ENCODE measurements around the gene INSC.

Gene INSC

DNA sequence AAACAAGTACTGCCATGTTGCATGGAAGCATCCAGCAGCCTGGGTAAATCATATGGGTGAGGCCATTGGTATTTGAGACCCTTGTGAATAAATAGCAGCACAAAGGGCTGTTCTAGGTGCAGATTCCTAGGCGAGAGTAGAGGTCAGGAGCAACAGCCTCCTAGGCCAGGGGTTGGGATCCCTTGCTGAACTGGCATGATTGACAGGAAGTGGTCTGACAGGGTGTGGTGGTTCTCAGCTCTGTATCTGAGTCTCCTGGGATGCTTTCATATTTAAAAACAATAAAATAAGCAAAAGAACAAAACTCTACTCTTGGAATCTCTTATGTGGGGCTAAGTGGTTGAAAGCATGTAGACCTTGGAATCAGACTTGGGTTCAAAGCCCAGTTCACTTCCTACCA is 35.8 kb downstream of the INSC start:
- peak; percentile 8 for DNase-seq

DNA sequence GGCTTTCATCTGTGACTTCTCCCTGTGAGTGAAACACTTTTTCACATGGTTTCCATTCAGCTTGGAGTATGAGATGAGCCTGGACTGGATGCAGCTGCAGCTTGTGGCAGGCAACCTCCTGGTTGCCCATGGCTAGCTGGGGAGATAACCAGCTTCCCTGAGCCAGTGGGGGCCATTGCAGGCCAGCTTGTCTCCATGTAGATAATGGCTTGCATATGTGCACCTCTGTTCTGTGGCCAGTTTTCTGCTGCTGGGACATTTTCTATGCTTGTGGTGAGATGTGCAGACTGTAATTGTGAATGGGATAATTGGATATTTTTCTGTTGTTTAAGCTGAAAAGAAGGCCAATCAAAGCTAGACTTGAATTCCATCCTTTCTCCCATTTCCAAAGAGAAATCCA is 38.5 kb downstream of the INSC start:
- DNase-seq, result no peak

DNA sequence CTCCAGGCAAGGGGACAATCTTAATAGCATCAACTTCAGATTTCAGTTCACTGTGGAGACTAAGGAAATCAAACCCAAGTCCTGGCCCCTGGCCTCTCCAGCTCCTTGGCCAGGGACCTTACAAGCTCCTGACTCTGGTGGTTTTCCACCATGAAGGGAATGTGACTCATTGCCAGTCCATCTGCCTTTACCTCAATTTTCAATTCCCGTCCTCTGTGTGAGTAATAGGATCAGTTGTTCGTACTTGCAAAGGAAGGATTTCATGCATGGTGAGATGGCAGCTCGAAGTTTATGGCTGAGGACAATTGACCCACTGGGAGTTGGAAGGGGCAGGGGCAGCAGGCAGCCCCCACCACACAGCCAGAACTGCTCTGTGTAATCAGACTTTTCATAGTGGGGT is 42.5 kb downstream of the INSC start:
- peak; percentile 54 for DNase-seq

DNA sequence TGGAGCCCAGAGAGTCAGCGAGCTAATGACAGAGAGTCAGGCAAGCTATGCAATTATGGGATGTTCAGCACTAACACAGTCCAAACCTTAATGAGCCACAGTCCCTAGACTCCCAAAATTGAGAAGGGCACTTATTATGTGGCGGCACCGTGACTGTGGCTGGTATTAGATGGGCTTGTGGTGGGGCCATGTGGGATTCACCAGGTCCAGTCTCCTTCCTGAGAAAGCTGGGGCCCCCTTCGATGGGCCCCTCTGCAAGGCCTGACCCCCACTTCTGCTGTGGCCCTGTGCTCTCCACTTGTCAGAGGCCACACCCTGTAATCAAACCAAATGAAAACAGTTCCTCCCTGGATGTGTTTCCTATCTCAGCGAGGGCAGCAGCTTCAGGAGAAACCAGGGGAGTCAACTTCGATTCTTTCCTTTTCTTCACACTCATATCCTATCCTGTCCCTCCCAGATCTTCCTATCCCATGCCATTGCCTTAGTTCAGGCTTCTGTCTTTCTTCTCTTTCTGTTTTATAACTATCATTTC is 42.9 kb downstream of the INSC start:
- DNase-seq, result no peak

DNA sequence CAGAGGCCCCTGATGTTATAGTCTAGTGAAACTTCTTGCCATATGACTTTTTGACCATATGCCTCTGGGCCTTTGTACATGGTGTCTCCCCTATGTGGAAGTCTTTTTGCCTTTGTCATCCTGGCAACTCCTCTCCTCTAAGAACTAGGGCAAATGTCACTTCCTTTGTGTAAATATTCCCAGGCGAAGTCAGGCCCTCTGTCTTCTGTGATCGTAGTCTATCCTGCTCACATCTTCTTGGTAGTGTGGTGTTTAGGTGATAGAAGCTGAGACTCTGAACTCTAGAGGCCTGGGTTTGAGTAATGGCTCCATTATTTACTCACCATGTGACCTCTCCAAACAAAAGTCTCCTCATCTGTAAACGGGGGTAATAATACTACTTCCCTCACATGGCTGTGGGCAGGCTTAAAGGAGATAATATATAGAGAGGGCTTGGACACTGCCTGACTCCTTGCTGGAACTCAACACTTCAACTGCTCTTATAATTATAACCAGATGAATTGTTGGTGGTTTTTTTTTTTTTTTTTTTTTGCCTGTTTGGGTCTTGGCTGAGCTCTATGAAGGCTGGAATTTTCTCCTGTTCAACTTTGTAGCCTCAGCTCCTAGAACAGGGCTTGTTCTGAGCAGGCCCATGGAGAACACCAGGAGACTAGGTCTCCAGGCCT is 43.8 kb downstream of the INSC start:
- peak; percentile 2 for DNase-seq

DNA sequence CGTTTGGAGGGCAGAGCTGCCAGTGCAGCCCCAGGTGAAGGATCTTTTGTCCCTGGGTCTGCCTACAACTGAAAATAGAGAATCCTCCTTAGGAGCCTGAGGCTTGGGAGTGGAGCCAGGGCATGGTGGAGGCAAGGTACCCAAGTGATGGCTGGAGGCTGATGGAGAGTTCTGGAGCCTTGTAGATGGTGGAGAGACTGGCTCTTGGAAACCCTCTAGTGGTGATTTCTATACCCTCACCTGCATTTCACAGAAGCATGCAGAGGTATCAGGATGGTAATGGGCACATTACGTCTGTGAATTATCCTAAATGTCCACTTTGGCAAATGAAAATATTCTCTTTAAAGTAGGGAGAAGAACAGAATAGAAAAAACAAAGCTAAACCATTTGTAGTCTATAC is 44.4 kb downstream of the INSC start:
- DNase-seq, result peak; percentile 62

DNA sequence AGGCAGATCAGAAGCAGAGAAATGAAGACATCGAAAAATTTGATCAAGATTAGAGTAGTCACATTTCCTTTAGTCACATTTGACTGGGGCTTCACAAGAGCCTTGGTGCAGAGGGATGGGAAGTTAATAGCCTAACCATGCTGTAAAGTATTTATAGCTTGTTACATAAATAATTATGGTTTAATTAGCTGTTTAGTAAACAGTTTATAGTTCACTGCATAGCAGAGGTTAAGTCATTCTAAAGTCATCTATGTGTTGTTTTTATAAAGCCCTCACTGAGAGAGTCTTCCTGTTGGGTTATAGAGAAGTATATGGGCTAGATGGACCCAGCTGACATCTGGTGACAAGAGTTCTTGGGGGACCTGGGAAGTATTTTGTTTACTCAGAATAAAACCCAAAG is 47.1 kb downstream of the INSC start:
- DNase-seq, result no peak

DNA sequence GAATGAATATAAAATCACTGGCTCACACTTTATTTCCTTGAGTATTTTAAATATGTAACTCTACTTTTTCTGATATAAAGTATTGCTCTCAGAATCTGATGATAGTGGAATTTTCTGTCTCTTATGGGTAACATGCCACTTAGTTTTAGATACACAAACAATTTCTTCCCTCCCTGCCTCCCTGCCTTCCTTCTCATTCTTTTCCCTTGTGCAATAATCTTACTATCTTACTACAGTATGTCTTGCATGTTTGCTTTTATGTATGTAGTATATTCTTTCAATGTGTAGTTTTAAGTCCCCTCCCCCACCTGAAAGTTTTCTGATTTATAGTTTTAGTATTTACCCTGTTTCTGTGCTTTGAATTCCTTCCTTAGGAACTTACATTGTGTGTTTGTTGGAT is 48.4 kb downstream of the INSC start:
- no peak for DNase-seq

DNA sequence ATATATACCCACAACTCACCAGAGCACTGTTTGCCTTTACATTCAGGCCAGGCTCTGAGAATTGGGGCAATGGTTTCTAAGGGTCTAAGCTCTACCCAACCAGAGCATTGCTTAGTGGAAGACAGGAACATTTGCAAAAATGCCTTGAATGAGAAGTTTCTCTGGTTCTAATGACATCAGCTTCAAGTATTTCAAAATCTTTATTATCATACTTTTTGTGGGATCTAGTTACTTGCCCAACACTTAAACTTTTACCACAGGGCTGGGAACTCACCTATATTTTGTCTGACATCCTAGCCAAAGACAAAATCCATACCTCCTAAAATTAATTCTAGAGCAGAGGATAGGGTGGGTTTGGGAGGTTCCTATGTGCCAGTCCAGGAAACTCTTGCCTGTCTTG is 51.5 kb downstream of the INSC start:
- peak; percentile 3 for DNase-seq

DNA sequence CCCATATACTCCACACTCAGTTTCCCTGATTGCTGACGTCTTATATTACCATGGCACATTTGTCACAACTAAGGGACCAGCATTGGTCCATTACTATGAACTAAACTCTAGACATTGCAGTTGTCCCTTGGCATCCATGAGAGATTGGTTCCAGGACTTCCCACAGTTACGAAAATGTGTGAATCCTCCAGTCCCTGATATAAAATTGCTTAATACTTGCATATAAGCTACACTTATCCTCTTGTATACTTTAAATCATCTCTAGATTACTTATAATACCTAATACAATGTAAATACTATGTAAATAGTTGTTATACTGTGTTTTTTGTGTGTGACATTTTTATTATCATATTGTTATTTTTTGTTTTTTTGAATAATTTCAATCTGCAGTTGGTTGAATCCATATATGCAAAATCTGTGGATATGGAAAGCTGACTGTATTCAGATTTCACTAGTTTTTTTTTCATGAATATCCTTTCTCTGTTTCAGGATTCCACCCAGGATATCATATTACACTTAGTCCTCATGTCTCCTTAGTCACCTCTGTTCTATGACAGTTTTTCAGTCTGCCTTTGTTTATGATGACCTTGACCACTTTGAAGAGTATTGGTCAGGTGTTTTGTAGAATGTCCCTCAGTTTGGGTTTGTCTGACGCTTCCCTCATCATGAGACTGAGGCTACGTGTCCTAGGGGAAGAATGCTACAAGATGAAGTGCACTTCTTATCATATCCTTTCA is 55.3 kb downstream of the INSC start:
- peak; percentile 12 for DNase-seq

DNA sequence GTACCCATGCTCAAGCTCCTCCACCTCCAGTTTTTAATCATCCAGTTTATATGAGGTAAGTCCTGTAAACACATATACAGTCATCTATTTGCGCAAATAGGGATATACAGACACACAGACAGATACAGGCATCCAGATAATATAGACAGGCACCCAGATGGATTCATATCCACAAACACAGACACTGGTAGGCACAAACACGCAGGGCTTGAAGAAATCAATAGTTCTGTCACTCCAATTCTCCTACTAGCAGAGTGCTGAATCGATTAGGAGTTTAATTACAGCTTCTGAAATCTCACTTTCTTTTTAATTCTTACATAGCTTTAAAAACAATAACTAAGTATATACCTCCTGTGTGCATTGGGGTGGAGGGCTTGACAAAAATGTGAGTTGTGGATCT is 56.0 kb downstream of the INSC start:
- DNase-seq, result no peak

DNA sequence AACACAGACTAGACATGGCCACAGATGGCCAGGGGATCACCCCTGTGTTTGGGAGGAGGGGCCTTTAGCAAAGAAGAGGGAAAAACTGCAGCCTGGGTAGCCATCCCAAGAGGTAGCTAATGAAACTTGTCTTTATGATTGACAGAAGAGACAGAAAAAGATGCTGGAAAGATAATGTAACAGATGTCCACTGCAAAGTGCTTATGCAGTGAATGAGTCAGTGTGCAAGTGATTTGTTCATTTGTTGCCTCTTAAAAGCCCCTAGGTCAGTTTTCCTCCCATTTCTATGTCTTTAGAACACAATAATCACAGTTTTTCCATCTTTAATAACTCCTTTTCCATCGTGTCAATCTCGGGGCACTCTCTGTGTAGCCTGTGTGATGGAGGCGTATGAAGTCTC is 57.2 kb downstream of the INSC start:
- no peak for DNase-seq

DNA sequence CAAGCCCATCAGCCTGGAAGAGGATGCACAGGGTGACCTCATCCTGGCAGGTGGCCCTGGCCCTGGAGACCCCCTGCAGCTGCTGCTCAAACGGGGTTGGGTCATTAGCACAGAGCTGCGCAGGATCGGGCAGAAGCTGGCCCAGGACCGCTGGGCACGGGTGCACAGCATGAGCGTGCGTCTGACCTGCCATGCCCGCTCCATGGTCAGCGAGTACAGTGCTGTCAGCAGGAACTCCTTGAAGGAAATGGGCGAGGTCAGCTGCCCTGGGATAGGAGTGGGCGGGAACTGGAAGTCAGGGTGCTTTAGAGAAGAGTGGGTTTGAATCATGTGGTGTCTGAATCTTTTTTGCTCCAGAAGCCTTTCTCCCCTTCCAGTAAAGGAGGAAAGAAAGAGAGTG is 61.1 kb downstream of the INSC start:
- peak; percentile 32 for DNase-seq

DNA sequence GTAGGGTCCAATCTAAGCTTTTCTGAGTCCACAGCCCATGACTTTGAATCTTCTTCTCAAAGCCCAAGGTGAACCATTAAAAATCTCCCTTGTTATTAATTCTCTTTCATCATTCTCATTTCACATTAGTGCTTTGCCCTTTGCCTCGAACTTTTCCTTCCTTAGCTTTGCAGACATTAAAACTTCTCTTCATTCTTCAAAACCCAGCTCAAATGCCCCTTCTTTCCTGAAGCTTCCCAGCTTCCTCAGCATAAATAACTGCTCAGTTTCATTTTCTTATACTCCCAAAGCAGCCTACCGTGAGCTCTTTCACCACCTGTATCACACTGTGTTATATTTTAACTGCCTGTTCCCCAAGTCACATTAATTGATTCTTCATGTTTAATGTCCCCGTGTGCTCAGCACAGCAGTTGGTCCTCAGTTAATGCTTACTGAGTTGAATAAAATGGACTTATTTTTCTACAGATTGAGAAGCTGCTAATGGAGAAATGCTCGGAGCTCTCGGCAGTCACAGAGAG is 62.0 kb downstream of the INSC start:
- DNase-seq, result no peak

DNA sequence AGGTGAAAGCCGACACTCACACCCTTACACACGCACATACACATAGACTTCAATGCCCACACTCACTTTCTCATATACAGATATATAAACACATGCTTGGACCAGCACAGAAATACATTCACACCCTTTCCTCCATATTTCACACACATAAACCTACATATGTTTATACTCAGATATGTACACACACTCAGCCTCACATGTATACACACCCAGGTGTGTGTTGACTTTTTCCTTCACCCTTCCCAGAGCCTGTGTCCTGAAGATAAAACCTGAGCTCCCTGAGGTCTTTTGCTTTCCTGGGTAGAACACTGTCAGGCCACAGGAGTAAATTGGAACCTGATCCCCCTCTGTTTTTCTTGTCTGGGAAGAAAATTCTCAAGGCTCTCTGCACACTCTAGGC is 62.8 kb downstream of the INSC start:
- peak; percentile 11 for DNase-seq

DNA sequence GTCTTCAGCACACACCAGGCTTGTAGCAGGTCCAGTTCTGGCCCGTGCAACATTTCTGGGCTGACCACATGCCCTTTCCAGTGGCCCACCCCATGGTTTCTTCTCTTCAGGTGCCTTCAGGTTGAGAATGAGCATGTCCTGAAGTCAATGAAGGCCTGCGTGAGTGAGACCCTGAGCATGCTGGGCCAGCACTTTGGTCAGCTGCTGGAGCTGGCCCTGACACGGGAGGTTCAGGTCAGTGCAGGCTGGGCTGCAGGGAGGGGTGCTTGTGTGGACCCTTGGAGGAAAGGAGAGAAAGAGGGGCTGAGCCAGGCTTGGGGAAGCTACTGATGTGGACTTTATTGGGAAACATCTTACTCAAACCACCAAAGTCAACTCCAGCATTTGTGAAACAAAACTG is 63.5 kb downstream of the INSC start:
- DNase-seq, result peak; percentile 34

DNA sequence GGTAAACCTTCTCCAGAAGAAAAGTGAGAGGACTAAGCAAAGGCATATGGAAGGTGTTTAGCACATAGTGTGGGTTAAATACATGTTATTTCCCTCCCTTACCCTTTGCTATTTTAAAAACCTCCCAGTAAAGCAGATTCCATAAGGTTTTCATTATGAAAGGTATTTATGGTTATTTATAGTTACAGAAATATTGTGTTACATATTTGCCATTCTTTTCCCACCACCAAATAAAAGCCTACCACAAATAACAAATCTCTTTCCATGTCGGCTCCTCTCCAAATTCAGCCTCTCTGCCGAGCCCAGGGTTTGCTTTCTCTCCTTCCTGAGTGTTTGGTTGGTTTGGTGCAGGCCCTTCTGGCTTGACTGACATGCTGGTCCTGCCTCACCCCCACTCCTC is 64.4 kb downstream of the INSC start:
- no peak for DNase-seq

DNA sequence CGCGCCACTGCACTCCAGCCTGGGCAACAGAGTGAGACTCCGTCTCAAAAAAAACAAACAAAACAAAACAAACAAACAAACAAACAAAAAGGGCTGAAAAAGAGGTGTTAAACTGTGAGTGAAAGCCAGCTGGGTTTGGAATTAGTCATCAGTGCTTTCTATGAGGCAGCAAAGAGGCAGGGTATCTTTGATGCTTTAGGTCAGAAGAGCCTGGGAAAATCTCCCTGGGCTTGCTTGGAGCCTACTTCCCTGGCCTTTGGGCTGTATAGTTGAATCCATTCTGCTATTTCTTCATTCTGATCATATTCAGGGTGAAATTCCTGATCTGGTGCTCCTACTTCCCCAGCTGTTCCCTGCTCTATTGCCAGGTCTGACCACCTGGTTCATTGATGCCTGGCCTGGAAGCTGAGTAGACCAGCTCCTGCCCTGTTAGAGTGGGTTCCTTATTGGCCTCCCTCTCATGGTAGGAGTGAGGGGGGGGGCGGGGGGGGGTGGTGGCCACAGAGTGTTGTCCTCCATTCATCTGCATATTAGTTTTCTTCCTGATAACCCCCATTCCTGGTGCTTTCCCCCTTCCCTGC is 65.6 kb downstream of the INSC start:
- DNase-seq, result peak; percentile 20

DNA sequence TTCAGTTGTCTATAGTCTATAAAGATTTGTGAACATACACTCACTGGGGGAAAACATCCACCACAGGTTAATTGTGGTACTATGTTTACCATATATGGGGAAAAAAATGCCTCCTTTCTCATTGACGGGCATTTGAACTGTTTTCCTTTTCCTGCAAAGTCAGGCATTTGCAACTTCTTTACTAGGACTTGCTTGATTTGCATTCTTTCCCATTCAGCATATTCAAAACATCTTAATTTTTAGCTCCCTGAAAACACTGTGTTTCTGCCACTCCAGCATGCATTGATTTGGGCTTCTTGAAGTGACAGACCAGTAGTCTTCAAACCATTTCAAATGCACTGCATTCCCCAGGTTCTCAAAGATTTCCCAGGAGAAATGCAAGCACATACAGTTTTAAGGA is 67.6 kb downstream of the INSC start:
- DNase-seq, result no peak

DNA sequence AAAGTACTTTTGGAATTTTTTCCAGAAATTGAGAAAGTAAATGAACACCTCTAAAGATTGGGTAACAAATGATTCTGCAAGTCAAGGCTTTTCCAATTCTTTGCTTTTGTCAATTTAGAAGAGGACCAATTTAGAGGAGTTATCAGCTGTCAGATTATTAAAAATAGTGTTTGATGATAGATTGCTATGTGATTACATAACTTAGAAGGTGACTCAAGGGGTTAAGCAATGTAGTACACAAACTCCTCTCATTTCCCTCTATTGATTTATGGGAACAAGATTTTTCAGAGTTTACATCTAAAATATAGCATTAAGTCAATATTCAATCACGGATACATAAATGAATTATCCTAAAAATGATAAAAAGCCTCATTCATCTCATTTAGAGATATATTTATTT is 70.3 kb downstream of the INSC start:
- DNase-seq, result no peak

DNA sequence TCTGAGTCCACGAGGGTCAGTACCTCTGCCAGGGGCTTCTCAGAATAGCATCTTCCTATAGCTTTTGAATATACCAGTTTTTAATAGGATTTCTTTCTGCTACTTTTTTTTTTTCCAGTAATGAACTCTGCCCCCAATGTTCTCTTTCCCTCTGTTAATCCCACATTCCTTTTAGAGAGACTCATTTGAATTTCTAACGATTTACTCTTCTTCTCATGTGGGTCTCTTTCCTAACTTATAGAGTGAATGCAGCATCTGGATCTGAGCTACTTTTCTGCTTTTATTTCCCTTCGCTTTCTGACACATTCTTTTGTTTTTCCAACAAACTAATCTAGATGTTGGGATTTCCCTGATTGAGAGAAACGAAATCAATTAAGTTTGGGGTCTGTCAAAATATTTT is 71.4 kb downstream of the INSC start:
- no peak for DNase-seq

DNA sequence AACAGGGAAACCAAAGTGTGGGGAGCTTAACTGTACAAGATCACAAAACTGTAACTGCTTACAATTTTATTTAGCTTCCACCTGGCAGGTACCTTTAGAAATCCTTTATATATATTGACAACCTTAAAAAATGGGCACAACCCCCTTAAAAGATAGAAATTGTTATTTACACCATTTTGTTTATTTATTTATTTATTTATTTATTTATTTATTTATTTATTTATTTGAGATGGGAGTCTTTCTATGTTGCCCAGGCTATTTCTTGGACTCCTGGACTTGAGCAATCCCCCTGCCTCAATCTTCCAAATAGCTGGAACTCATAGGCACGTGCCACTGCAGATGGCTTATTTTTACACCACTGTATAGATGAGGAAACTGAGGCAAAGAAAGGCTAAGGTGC is 74.5 kb downstream of the INSC start:
- no peak for DNase-seq

DNA sequence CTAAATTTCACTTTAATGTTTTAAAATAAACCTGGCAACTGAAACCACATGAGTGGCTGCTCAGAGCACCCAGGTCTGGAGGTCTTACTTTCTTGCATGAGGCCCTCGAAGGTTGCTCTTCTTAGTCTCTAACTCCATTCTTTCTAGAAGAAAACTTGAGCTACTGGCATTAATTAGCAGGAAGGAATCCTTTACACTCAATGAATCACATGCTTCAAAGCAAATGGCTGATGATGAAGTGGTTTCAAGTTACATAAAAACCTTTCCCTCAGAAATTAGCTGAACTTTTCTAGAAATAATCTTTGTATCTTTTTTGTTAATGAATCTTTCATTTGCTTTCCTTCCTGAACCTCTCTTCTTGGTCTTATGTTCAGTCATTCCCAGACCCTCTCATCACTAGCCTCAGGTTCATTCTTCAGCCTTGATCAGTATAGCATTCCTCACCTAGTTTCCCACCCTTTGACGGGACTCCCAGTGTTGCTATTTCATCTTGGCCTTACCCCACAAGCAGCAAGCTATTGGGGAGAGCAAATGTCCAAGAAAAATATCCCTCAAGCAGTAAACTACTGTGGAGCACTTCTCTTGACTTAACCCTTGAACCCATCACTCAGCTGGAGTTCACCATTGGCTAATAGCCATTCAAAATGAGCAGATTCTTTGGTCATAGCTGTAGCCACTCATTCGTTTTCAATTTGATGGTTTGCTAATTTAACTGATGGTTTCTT is 75.1 kb downstream of the INSC start:
- DNase-seq, result no peak
